H54 (cell line): ENCODE data around the gene TEX47.

Experiments used
- DNase-seq: peaks from one replicate; pipeline ENCODE4 v3.0.0; 2011; ENCODE audit warnings: low spot score, mixed read lengths; ENCODE audit not compliant: insufficient read length
- FAIRE-seq: peaks from 3 replicates; lab custom pipeline; 2011; peaks lifted over from hg19 to GRCh38; lab: Jason Lieb, UNC
- POLR2A ChIP-seq: IDR thresholded peaks from 2 replicates; pipeline ENCODE4 v1.6.1; 2011; ENCODE audit warnings: low read depth, mild to moderate bottlenecking, low read length

Gene TEX47

DNA sequence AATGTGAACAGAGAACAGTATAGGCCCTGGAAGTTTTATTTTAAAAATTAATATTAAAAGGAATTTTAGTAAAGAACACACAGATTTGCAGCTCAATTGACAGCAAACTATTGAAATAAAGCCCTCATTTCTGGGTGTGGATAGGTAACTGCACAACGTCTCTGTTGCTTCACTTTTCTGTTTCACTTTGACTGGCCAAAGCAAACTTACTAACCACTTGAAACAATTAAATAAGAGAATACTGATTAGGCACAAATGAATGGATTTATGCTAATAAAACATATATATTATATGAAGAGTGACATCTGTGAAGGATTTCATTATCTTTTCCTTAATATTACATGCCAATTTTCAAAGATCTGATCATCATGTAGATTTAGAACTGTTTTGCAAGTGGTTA lies 24.1 kb downstream of the TEX47 start:
- DNase-seq (no peak), FAIRE-seq (no peak)
- no peak for TF ChIP-seq POLR2A

DNA sequence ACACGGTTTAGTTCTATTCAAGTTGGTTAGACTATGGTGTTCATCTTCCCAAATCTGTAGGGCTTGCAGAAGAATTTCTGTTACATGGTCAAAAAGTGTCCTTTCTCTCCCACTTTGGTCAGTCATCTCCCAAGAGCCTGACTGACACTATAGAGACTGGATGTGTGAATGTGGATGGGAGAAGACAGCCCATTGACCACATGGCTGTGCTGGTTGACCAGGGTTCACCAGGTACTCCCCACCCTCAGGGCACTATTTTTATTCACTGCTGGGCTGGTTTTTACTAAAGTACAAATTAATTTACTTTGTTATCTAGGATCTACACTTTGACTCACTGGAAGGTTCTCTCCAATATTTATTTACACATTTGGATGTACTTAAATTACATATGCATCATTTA lies 33.8 kb downstream of the TEX47 start:
- no peak for DNase-seq
- no peak for TF ChIP-seq POLR2A
- no peak for FAIRE-seq

- no peak for FAIRE-seq
- TF ChIP-seq POLR2A: no peak
- no peak for DNase-seq
Measured at GRCh38 chr7:88760136-88760515, 35.4 kb downstream of the TEX47 start.

- FAIRE-seq (no peak), DNase-seq (no peak)
- TF ChIP-seq POLR2A: no peak
Measured at GRCh38 chr7:88759230-88760135, 36.1 kb downstream of the TEX47 start, which contains the start of gene ZNF804B. TSS of gene ZNF804B (plus strand) at chr7:88759700. CDS start at chr7:88759977, 277 bp downstream.

DNA sequence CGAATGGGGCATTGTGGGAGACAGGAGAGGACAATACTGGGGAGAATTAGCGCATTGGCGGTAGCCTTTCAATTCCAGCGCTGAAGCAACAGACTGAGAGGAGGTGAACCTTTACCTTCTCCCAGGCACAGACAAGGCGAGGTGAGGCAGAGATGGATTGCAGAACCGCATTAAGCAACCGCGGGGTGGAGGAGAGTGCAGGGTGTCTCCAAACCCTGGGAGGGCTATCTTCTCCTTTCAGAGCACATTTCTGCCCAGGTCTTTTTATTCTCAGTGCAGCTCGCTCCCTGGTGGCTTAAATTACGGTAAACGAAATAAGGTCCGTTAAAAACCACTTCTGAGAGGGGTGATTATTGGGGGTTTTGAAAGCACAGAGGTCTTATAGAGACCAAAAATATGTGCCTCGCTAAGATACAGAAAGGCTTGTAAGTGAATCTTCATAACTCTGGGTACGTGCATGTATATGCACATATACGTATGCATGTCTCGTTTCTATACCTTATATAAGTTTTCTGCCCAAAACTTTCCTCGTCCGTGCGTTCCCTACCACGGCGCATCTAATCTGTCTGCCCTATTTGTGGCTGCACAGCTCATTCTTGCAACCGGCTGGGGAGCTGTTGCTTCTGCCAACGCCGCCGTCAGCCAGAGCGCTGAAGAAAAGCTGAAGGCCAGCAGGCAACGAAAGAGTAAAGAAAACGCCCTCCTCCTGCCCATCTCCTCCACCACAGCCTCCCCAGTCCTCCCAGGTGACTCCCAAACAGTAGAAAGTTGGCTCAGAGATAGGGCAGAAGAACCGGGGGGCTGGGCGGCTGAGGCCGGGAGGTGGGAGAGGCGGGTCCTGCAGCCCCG lies 36.9 kb downstream of the TEX47 start:
- no peak for TF ChIP-seq POLR2A
- DNase-seq: no peak
- FAIRE-seq: no peak

DNA sequence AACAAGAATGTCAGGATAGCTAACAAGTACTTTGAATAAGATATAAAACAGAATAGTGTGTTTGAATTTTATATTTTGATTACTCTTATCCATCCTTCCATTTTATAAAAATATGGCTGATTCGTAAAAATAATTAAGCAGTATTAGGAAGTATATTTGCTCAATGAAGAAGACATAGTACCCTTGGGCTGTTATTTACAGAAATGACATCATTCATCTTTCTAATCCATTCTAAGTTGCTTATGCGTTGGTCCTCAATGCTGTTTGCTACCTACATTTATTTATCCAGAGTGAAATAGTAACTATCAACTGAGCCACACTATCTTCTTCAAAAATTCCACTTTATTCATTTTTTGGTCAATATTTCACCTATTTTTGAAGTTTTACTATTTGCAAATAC lies 38.2 kb downstream of the TEX47 start:
- DNase-seq (no peak), FAIRE-seq (no peak)
- TF ChIP-seq POLR2A: no peak

- no peak for DNase-seq
- no peak for FAIRE-seq
- TF ChIP-seq POLR2A: no peak
Measured at GRCh38 chr7:88756802-88757201, 38.7 kb downstream of the TEX47 start.

GRCh38 chr7:88746126-88746525 lies 49.4 kb downstream of the TEX47 start:
- no peak for FAIRE-seq
- no peak for TF ChIP-seq POLR2A
- no peak for DNase-seq
